Adrenal gland (tissue), 12 donors: ENCODE data around the gene ANP32A. TPM values are rescaled to one million over a fixed set of nuclear protein-coding genes. Genes with fewer than 3 reads are reported as not detected.

ENCODE experiments used
- DNase-seq, 7 donors: peaks; one replicate each; pipeline ENCODE4 v3.0.0-alpha.2; 2019 to 2020
- H3K27ac ChIP-seq, 5 donors: fragments of 200-600 bp; sonication (generic) in 4 of 5; 1 replicate in 3 of 5; 2 replicates in 2 of 5; pipeline versions ENCODE4 v1.5.1 to v1.8.0; 2016 to 2020; ENCODE audit warnings: mild to moderate bottlenecking in 1 of 5
- H3K27me3 ChIP-seq: fragments of 200-600 bp; 2 replicates; pipeline ENCODE4 v1.8.0; 2021
- H3K36me3 ChIP-seq, 2 donors: fragments of 200-600 bp; replicated peaks in 1 of 2; 1 replicate in 1 of 2; 2 replicates in 1 of 2; pipeline versions ENCODE4 v1.5.1 to v1.8.0; 2018 to 2022
- H3K4me1 ChIP-seq, 2 donors: fragments of 200-600 bp; replicated peaks in 1 of 2; 1 replicate in 1 of 2; 2 replicates in 1 of 2; pipeline versions ENCODE4 v1.5.1 to v1.8.0; 2018 to 2021
- H3K4me3 ChIP-seq, 4 donors: fragments of 200-600 bp; sonication (generic) in 3 of 4; one replicate each; pipeline ENCODE4 v1.5.1; 2016 to 2018
- H3K9me3 ChIP-seq, 3 donors: fragments of 200-600 bp; sonication (generic) in 1 of 3; replicated peaks in 1 of 3; 1 replicate in 2 of 3; 2 replicates in 1 of 3; pipeline versions ENCODE4 v1.5.1 to v1.8.0; 2016 to 2021
- CTCF ChIP-seq, 6 experiments: fragments of 450-650 bp in 4 of 6; fragments of 200-600 bp in 2 of 6; sonication (generic) in 1 of 6; IDR thresholded peaks; 1 replicate in 5 of 6; 2 replicates in 1 of 6; pipeline versions ENCODE4 v1.5.1 to v1.8.0; 2016 to 2021; ENCODE audit warnings: antibody characterized with exemption in 6 of 6, mild to moderate bottlenecking in 2 of 6, moderate library complexity in 1 of 6
- POLR2A ChIP-seq, 2 donors: fragments of 450-650 bp; IDR thresholded peaks; one replicate each; pipeline ENCODE4 v1.6.1; 2017; ENCODE audit warnings: antibody characterized with exemption in 2 of 2, mild to moderate bottlenecking in 2 of 2, moderate library complexity in 1 of 2
- WGBS, 4 donors: extraction: QIAGEN DNeasy Blood & Tissue Kit in 2 of 4; methylation state at CpG; one replicate each; pipeline versions ENCODE4 v1.1.5 to v1.1.7; 2013 to 2017; 5-methylcytosine and 5-hydroxymethylcytosine counted together
- intact Hi-C, 2 donors: fragments of 100-400 bp; cut with DNase I; formaldehyde crosslinking; loops; one replicate each; pipeline versions ENCODE4 v1.14.1 to v1.15.0; 2022 to 2023
- polyA plus RNA-seq, 3 donors: library from polyadenylated mRNA; stranded (reverse); fragments of 200-250 nt in 2 of 3; fragments of 350-450 nt in 1 of 3; fragmentation: Illumina TruSeq in 1 of 3; extraction: RNeasy Lipid Tissue Mini Kit (QIAGEN cat#74804) in 1 of 3; gene quantifications; one replicate each; pipeline ENCODE4 v1.2.3, GENCODE V29; 2013 to 2014
- total RNA-seq, 9 donors: library from RNA; depleted of rRNA in 4 of 9; stranded (reverse); fragments of >200 nt in 4 of 9; fragments of 120-200 nt in 1 of 9; fragmentation: NEBNext Ultra II Directional in 1 of 9; extraction: Animal tissue kit (Norgen Biotek cat#: 25700) in 1 of 9; gene quantifications; one replicate each; pipeline versions ENCODE4 v1.1.0 to v1.2.4, GENCODE V29; 2013 to 2023
- donor health status: healthy with polysubstance abuse.
- donor health status: Bipolar disorder and iron deficiency.
- donor health status: DM: yes; HTN: yes; CAD: no.
- donor health status: DM: no; HTN: no; CAD: no.
- donor health status: DM: no; HTN: no; CAD: no.
- donor health status: DM: yes; HTN: yes; CAD: no.

The ANP32A gene
- total and polyA plus RNA-seq, 12 donors, result 44.5 to 170 (median 79.5) TPM

- no peaks in the 10 kb centered on the region for H3K9me3 ChIP-seq
- intact Hi-C loops, result no loop called here
- H3K36me3 ChIP-seq, result no peaks in the 10 kb centered on the region
- DNase-seq, result no peak
- no peak overlapping the region for H3K4me3 ChIP-seq
- no peak overlapping the region for H3K27ac ChIP-seq
- H3K27me3 ChIP-seq, result no peaks in the 10 kb centered on the region
- TF ChIP-seq CTCF (IDR thresholded peaks at IDR 0.05), result no peak
- WGBS, 4 donors, result 27 to 49% (median 47%) methylated on average over 2 of the region's 2 CpGs
- no peaks in the 10 kb centered on the region for H3K4me1 ChIP-seq
These were observed 65.0 kb downstream of the ANP32A start for GRCh38 chr15:68755731-68756130.

- TF ChIP-seq POLR2A (IDR thresholded peaks at IDR 0.05) (no peak), CTCF (IDR thresholded peaks at IDR 0.05) (no peak)
- no peak overlapping the region for H3K27ac ChIP-seq
- no peak for DNase-seq
- intact Hi-C loops, result no loop called here
- no peaks in the 10 kb centered on the region for H3K4me1 ChIP-seq
- no peaks in the 10 kb centered on the region for H3K9me3 ChIP-seq
- H3K4me3 ChIP-seq, result no peak overlapping the region
- no peaks in the 10 kb centered on the region for H3K27me3 ChIP-seq
- H3K36me3 ChIP-seq, result no peaks in the 10 kb centered on the region
These were observed 69.1 kb downstream of the ANP32A start for GRCh38 chr15:68751622-68752021.

- TF ChIP-seq CTCF (IDR thresholded peaks at IDR 0.05) (no peak), POLR2A (IDR thresholded peaks at IDR 0.05) (no peak)
- Histone ChIP-seq H3K27me3 (no peaks in the 10 kb centered on the region), H3K4me3 (no peak overlapping the region), H3K27ac (no peak overlapping the region), H3K36me3 (no peaks in the 10 kb centered on the region), H3K4me1 (no peaks in the 10 kb centered on the region), H3K9me3 (no peaks in the 10 kb centered on the region)
- intact Hi-C loops, result no loop called here
- 63 to 88% (median 80%) methylated on average over 2 of the region's 2 CpGs for WGBS, 4 donors
- DNase-seq, result peak in 1 of 7 donors; percentile 20
These were observed 70.9 kb downstream of the ANP32A start for GRCh38 chr15:68749793-68750192.

GRCh38 chr15:68749365-68749764 lies 71.3 kb downstream of the ANP32A start:
- Histone ChIP-seq H3K36me3 (no peaks in the 10 kb centered on the region), H3K9me3 (no peaks in the 10 kb centered on the region), H3K4me3 (no peak overlapping the region), H3K27ac (no peak overlapping the region), H3K27me3 (no peaks in the 10 kb centered on the region), H3K4me1 (no peaks in the 10 kb centered on the region)
- peak in 1 of 7 donors; percentile 2 for DNase-seq
- TF ChIP-seq CTCF (IDR thresholded peaks at IDR 0.05), result no peak
- intact Hi-C loops, result no loop called here
- WGBS, 4 donors, result 86 to 92% (median 90%) methylated on average over 7 of the region's 7 CpGs
